NCI-H2081 (cell line): ENCODE results near the gene PGRMC1.
"Not testable (repeated sequence)": the region's sequence is repeated elsewhere in the genome, so short reads cannot be mapped to it uniquely, and the experiment has no call there.

Source experiments
- DNase-seq, 2 experiments: peaks; one replicate each; lab custom pipeline; 2025; lab: John Stamatoyannopoulos, UW

PGRMC1 gene

DNA sequence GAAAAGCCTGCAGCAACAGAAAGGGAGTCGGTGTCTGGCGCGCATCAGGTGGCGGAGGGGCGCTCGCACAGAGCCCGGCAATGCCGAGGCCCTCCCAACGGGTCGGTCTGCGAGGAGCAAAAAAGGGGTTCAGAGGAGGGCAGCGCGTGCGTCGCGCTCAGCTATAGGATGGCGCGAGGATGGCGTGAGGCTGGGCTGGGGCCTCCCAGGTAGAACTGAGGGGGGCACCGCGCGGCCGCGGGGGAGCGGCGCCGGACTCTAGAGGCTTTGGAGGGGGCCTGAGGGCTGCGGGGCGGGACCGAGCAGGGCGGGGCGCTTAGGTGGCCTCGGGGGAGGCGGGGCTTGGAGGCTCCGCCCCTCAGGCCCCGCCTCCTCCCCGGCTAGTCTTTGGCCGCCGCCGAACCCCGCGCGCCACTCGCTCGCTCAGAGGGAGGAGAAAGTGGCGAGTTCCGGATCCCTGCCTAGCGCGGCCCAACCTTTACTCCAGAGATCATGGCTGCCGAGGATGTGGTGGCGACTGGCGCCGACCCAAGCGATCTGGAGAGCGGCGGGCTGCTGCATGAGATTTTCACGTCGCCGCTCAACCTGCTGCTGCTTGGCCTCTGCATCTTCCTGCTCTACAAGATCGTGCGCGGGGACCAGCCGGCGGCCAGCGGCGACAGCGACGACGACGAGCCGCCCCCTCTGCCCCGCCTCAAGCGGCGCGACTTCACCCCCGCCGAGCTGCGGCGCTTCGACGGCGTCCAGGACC is at the start of gene PGRMC1:
PGRMC1 (plus strand) TSS at position 414 of the 751 bp plus-strand sequence; CDS start at position 493, 79 bp downstream.
- peak; percentile 93 to 94 for DNase-seq

DNA sequence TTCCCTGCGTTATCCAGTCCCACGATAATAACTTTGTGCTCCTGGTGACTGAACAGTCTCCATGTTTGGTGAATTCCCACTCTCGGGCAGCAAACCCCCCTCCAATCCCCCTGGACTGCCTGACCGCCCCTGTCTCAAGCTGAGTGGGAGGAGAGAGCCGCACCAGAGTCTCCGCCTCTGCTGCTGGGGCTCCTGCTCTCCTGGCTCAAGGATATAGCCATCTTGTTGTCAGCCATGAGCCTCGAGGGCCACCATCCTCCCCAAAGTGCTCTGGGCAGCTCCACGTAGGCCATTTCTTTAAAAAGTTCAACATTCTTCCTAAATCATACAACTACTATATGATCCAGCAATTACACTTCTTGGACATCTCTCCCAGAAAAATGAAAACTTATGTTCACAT is 49.3 kb upstream of the PGRMC1 start:
- no peak for DNase-seq

DNA sequence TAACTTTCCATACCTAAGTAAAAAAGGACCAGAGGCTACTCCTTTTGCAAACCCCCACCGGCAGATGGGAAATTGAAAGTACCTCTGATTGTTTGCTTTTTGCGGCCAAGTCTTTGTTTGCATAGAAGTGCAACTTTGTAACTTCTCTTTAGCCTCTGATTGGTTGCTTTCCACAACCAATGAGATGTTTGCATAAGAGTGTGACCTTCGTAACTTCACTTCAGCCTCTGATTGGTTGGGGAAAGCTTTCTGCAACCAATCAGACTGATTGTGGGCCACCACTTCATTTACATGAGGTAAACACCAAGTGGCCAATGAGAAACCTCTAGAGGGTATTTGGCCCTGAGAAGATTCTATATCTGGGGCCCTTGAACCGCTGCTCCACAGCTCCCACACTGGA is 48.8 kb upstream of the PGRMC1 start:
- no peak for DNase-seq

DNA sequence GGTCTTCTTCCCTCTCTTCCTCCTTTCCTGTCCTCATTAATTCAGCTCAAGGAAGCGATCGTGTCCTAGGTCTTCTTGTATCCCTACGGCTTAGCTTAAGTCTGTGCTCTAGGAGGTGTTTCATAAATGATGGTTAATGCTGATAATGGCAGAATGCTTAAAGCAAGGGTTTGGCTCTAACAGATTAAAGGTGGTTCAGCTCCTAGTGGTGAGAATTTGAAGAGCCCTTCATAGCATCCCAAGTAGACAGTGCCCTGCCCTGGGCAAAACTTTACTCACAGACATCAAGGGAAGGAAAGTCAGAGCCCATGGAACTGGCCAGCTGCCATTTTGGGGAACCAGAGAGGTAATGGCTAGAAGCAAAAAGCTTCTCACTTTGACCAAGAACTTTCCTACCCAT is 47.0 kb upstream of the PGRMC1 start:
- DNase-seq, result no peak

DNA sequence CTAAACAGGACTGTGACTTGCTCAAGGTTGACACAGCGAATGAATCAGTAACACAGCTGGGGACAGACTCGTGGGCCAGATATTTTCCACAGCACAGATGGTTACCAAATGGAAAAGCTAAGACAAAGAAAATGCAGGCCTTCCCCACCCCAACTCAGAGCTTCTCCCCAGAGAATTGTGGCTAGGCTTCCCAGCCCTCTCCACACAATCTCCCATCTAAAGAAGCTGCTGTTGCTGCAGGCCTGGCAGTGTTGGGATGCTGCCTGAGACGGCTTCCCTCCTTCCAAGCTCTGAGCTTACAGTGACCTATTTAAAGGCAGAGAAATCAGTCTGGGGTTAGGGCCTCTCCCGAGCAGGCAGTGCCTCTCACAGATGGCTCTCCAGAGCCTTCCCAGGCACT is 46.5 kb upstream of the PGRMC1 start:
- no peak for DNase-seq

DNA sequence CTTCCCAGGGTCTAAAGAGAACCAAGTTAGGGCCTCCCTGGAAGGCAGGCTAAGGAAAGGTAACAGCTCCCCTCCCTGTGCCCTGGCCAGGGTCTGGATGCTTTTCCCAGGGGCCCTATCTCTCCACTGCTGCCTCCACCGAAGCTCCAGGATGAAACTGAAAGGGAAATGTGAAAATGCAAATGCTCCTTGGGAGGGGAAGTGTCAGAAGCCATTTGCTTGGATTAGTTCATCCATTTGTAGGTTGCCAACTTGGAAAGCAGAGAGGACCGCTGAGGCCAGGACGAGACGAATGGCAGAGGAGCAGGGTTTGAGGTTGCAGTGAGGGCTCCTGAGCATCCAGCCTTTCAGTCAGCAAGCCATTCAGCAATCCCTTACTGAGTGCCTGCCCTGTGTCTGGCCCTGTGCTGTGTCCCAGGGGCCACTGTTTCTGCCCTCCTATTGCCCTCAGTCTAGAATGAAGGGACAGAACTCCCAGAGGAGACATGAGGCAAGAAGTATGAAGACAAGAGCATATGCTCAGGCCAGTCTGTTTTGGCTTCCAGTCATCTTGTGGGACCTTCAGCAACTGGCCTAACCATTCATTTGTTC is 45.9 kb upstream of the PGRMC1 start:
- no peak for DNase-seq

DNA sequence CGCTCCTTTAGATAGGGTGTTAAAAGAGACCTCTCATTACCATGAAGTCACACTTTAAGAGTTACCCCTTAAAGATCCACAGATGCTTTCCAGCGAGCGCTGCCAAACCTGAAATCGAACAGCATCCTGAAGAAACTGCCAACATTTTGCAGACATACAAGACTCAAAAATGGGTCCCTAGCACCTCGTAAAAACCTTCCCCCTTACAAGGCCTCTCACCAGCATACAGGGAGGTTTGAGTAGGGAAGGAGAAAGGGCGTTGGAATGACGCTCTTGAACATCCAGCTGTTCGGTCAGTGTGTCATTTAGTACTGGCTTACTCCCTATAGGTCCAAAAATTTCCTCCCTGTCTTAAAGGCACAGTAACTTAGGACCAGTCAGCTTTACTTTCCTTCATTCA is 45.3 kb upstream of the PGRMC1 start:
- no peak for DNase-seq

DNA sequence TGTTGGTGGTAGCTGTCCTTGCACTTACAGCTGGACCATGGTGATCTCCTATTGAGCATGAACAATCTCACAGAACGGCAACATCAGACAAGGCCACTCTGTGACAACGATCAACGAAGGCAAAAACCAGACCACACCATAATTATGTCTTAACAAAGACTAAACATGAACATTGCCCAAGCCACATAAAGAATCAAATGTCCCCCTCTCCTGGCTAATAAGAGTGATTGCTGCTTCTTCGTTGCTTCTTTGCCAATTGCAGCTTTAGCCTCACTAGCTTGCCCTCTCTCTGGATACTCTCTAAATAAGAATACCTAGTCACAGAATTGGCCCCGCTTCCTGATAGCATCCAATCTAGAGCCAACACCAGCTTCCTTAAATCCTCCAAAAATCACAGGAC is 41.5 kb upstream of the PGRMC1 start:
- DNase-seq, result no peak

DNA sequence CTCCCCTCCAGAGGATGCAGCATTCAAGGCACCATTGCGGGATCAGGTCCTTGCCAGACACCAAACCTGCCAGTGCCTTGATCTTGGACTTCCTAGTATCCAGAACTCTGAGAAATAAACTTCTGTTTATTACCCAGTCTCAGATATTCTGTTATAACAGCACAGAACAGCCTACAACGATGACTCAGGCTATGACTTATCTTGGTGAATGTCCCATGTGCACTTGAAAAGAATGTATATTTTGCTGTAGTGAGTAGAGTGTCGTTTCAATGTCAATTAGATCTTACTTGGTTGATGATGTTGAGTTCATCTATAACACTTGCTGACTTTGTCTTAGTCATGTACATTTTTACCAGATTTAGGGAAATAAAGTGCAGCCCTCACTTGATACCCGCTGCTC is 34.5 kb upstream of the PGRMC1 start:
- DNase-seq, result no peak

DNA sequence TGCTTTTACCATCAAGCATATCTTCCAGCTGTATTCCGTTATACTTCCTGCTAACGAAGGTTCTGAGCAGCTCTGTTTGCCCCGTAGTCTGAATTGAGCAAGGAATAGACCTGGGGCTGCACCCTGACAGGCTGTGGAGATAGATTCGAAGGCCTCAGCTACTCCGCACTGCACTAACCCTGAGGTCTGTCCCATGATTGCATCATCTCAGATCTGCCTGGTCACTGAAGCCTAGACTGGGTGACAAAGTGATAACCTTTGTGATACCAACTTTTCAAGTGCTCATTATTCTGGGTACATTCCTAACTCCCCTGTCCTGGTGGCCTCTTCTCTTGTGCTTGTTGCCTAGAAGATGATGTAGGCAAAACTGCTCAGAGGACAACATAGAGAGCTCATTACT is 29.9 kb upstream of the PGRMC1 start:
- DNase-seq, result no peak

DNA sequence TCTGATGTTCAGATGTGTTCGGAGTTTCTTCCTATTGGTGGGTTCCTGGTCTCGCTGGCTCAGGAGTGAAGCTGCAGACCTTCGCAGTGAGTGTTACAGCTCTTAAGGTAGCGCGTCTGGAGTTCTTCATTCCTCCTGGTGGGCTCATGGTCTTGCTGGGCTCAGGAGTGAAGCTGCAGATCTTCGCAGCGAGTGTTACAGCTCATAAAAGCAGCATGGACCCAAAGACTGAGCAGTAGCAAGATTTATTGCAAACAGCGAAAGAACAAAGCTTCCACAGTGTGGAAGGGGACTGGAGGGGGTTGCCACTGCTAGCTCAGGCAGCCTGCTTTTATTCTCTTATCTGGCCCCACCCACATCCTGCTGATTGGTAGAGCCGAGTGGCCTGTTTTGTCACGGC is 28.6 kb upstream of the PGRMC1 start:
- DNase-seq, result not testable (repeated sequence)

DNA sequence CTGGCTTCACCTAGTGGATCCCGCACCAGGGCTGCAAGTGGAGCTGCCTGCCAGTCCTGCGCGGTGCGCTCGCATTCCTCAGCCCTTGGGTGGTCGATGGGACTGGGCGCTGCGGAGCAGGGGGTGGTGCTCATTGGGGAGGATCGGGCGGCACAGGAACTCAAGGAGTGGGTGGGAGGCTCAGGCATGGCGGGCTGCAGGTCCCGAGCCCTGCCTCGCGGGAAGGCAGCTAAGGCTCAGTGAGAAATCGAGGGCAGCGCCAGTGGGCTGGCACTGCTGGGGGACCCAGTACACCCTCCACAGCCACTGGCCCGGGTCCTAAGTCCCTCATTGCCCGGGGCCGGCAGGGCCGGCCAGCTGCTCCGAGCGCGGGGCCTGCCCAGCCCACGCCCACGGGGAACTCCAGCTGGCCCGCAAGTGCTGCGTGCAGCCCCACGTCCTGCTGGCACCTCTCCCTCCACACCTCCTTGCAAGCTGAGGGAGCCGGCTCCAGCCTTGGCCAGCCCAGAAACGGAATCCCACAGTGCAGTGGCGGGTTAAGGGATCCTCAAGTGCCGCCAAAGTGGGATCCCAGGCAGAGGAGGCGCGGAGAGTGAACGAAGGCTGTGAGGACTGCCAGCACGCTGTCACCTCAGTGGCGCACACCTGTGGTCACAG is 27.6 kb upstream of the PGRMC1 start:
- DNase-seq, result no peak

DNA sequence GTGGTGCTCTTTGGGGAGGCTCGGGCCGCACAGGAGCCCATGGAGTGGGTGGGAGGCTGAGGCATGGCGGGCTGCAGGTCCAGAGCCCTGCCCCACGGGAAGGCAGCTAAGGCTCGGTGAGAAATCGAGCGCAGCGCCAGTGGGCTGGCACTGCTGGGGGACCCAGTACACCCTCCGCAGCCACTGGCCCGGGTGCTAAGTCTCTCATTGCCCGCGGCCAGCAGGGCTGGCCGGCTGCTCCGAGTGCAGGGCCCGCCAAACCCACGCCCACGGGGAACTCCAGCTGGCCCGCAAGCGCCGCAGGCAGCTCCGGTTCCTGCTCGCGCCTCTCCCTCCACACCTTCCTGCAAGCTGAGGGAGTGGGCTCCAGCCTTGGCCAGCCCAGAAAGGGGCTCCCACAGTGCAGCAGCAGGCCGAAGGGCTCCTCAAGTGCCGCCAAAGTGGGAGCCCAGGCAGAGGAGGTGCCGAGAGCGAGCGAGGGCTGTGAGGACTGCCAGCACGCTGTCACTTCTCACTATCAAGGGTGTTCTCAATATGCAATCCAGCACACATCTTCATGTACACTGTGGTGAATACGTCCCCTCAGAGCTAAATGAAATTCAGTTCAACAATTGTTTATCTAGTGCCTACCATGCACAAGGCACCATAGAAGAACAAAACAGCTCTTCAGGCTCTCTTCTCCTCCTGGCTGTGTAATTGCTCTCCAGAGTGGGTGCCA is 25.0 kb upstream of the PGRMC1 start:
- not testable (repeated sequence) for DNase-seq

DNA sequence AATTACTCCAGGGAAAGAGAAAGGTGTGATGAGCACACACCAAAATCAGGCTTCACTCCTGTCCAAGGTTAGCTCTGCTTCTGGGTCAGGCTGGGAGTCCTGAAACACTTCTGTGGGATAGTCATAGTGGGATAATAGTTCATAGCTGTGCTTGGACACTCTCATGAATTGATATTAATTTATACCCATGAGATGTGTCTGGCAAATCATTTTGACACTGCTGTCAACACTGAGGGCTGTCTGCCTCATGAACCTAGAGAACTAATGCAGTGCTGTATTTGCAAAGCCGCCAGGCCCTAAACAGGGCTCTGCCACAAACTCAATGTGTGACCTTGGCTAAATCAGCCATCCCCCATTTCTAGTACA is 24.5 kb upstream of the PGRMC1 start:
- no peak for DNase-seq

DNA sequence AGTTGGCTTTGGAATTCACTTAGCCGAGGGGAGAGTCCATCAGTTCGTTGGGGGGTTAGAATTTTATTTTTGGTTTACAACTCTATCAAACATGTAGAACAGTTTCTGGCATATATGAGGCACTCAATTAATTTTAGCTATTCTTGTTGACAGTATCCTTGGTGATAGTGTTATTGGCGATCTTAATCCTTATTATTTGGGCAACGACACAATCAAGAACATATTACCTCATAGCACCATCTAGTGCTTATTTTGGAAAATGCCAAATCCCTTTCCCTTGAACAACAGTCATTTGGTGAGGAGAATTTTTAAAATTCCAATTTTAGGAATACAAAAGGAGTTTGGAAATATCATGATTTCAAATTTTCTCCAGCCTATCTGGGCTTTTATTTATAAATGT is 17.9 kb upstream of the PGRMC1 start:
- peak; percentile 32 to 64 for DNase-seq

DNA sequence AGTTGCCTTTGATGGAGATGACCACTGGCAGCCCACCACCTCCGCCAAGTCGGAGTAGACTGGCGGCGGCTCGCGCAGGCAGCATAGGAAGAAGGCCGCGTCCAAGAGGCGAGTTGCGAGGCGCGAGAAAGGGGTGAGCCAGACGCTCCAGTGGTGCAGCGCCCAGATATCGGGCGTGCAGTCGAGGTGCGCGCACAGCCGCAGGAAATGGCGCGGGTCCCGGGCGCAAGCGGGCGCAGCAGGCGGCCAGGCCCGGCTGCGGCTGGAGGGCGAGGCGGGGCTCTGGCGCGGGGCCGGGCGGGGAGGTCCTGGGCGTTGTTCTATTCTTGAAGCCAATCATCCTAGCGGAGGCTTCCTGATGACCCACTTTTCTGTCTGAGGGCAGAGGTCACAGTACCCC is 13.2 kb upstream of the PGRMC1 start:
- DNase-seq, result no peak

DNA sequence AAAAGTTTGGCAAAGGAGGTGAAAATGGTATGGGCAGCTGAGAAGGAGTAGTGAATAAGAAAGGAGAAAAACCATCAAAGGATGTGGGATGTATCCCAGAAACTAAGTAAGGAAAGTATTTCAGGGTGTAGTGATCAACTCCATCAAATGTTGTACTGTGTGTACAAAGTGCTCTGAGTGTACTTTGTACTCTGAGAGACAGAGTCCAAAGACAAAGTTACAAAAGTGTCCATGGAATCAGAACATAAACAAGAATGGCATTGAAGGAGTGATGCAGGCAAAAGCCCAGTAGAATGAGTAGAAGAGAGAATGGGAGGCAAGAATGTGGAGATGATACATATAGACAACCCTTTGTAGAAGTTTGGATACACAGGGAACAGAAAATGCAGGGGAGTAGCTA is 12.3 kb upstream of the PGRMC1 start:
- no peak for DNase-seq

DNA sequence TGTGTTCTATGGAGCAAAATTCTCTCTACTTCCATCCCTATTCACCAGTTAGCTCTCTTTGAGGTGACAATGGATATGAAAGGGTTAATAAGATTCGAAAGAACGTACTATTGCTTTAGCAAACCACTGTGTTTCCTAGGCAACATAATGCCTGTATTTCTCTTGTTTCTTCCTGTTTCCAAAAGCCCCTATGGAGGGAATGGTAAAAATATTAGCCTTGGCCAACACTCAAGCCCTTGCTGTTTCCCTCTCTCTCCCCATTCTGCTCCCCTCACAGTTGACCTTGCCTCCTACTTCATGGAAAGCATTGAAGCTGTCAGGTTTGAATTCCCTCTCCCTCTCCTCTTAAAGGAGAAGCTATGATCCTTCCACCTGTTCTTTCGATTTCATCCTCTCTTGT is 9.6 kb upstream of the PGRMC1 start:
- peak; percentile 56 to 77 for DNase-seq

DNA sequence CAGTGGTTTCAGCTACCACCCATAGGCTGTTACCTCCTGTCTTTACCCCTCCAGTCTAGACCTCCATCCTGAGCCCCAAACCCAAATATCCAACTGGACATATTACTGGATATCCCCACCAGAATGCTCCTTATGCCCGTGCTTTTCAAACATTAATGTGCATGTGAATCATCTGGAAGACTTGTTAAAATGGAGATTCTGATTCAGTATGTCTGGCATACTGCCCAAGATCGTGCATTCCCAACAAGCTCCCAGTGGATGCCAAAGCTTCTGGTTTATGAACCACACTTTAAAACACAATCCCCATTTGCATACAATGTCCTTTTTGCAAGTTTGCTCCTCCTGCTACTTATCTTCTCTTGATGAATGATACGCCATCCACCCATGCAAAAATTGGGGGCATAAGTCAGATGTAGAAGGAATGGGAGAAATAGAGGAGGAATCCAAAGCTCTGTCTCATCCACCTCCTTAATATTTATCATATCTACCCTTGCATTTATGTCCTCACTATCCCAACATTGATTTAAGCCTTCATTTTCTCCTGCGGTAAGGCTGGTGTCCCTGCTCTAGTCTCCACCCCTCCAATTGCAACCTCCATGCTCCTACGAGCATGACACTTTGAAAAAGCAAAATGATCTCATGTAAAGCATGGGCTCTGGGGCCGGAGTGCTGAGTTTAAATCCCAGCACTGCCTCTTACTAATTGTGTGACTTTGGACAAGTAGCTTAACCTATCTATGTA is 7.4 kb upstream of the PGRMC1 start:
- no peak for DNase-seq

DNA sequence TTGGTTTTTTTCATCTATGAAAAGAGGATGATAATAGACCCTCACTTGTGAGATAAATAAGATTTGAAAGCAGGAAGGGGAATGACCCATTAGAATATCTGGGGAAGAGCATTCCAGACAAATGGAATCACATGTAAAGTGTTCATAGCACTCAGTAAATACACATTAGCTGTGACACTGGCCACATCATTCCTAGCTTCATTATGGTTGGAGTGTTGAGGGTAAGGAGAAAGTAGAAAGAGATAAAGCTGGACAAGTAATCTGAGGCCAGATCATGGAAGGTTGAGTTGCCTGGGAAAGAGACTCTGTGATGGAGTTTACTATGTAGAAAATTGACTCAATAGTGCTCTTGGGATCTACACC is 6.9 kb upstream of the PGRMC1 start:
- no peak for DNase-seq

DNA sequence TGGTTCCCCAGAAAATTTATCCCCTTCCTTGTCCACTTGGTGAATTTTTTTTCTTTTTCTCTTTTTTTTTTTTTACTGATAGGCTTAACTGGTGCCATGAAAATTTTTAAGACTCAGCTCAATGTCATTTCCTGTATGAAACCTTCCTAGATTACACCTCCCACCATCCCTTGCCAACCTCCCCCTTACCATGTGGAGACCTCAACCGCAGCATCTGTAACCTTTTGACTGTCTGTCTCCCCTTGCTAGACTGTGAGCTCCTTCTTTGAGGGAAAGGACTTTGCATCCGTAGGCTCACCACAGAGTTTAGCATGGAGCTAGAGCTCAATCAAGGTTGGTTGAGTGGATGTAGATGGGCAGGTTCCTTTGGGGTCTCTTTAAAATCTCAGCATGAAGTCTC is 5.2 kb upstream of the PGRMC1 start:
- DNase-seq, result no peak

DNA sequence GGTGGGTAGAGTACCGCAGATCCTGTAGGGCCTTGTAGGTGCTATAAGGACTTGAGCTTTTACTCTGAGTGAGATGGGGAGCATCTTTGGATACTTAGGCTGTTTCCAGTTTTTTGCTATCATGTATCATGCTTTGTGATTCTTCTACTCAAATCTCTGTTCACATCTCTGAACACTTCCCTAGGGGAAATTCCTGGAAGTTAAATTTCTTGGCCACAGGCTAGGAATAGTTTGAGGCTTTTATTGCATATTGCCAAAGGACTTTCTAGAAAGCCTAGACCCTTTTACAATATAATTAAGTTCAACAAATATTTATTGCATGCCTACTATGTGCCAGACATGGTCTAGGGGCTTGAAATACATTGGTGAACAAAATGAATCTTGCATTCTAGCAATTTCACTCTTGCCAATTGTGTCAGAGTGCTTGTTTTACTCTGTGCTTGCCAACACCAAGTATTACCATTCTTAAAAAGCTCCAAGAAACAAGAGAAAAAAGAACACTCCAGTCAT is 4.1 kb upstream of the PGRMC1 start:
- no peak for DNase-seq
